HUES6 (cell line): Measurements from ENCODE around the gene TNFSF13.

Experiments
- H3K27ac ChIP-seq: 2 replicates; pipeline ENCODE4 v1.7.0; 2013; ENCODE audit warnings: low read depth, mild to moderate bottlenecking, low read length, inconsistent platforms
- H3K27me3 ChIP-seq: 2 replicates; pipeline ENCODE4 v1.6.1; 2013; ENCODE audit warnings: low read length; ENCODE audit not compliant: control insufficient read depth, insufficient read depth
- H3K36me3 ChIP-seq: 2 replicates; pipeline ENCODE4 v1.6.1; 2013; ENCODE audit warnings: low read length; ENCODE audit not compliant: control insufficient read depth, insufficient read depth
- H3K4me1 ChIP-seq: 2 replicates; pipeline ENCODE4 v1.6.1; 2013; ENCODE audit warnings: low read length; ENCODE audit not compliant: control insufficient read depth, insufficient read depth
- H3K4me3 ChIP-seq: 2 replicates; pipeline ENCODE4 v1.5.1; 2013; ENCODE audit warnings: low read depth, low read length
- H3K9ac ChIP-seq: one replicate; pipeline ENCODE4 v1.6.1; 2013; ENCODE audit warnings: mild to moderate bottlenecking, low read length
- H3K9me3 ChIP-seq: 2 replicates; pipeline ENCODE4 v1.6.1; 2013; ENCODE audit warnings: low read depth, low read length; ENCODE audit not compliant: control insufficient read depth, insufficient read depth

The TNFSF13 gene

DNA sequence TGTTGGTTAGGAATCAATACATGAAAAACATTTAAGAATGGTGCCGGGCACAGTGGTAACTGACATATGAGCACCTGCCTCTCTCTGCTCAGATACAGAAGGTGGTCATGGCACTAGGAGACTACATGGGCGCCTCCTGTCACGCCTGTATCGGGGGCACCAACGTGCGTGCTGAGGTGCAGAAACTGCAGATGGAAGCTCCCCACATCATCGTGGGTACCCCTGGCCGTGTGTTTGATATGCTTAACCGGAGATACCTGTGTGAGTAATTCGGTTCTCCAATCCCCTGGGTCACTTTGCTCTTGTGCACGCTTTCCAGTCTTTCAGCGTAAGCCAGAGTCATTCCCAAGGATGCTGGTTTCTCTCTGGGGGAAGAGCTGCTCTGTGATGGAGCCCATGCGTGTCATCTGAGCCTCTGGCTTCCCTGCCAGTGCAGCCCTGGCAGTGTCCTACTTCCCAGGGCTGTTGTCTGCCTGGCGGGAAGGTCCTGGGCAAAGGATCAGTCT is 17.9 kb downstream of the TNFSF13 start:
- H3K4me1 ChIP-seq = peaks cover 10% of the 10 kb centered on the region; the same call in 1 of the 2 replicates
- no peaks in the 10 kb centered on the region for H3K9me3 ChIP-seq
- no peak overlapping the region for H3K4me3 ChIP-seq
- no peak overlapping the region for H3K9ac ChIP-seq
- no peak overlapping the region for H3K27ac ChIP-seq
- H3K27me3 ChIP-seq = no peaks in the 10 kb centered on the region
- H3K36me3 ChIP-seq = peaks cover 70% of the 10 kb centered on the region

DNA sequence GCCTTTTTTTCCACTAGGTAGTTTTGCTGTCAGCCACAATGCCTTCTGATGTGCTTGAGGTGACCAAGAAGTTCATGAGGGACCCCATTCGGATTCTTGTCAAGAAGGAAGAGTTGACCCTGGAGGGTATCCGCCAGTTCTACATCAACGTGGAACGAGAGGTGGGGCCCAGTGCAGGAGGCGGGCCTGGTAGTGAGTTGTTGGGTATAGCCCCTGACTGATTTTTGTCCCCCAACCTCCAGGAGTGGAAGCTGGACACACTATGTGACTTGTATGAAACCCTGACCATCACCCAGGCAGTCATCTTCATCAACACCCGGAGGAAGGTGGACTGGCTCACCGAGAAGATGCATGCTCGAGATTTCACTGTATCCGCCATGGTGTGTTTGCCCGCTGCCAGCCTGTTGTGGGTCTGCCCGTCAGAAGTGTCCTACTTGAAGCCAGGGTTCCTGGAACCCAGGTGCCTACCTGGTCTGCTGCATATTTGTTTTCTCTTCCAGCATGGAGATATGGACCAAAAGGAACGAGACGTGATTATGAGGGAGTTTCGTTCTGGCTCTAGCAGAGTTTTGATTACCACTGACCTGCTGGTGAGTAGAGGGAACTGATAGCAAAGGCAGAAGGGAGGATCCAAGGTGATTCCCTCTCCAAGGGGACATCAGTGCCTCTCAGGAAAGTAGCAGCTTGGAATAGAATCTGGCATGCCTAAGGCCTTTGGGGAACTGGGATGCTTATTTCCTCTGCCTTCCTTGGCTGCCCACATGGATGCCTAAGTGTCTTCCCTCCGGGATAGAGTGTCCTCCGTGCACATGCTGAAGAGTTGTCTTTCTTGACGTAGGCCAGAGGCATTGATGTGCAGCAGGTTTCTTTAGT is 19.0 kb downstream of the TNFSF13 start:
- H3K9ac ChIP-seq = no peak overlapping the region
- no peak overlapping the region for H3K27ac ChIP-seq
- H3K36me3 ChIP-seq = peaks cover 70% of the 10 kb centered on the region
- no peaks in the 10 kb centered on the region for H3K27me3 ChIP-seq
- H3K9me3 ChIP-seq = no peaks in the 10 kb centered on the region
- H3K4me3 ChIP-seq = no peak overlapping the region
- peaks cover 16% of the 10 kb centered on the region for H3K4me1 ChIP-seq

DNA sequence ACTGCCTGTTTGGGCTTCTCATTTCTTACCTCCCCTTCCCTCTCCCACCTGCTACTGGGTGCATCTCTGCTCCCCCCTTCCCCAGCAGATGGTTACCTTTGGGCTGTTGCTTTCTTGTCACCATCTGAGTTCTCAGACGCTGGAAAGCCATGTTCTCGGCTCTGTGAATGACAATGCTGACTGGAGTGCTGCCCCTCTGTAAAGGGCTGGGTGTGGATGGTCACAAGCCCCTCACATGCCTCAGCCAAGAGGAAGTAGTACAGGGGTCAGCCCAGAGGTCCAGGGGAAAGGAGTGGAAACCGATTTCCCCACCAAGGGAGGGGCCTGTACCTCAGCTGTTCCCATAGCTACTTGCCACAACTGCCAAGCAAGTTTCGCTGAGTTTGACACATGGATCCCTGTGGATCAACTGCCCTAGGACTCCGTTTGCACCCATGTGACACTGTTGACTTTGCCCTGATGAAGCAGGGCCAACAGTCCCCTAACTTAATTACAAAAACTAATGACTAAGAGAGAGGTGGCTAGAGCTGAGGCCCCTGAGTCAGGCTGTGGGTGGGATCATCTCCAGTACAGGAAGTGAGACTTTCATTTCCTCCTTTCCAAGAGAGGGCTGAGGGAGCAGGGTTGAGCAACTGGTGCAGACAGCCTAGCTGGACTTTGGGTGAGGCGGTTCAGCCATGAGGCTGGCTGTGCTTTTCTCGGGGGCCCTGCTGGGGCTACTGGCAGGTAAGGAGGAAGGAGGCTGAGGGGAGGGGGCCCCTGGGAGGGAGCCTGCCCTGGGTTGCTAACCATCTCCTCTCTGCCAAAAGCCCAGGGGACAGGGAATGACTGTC is 20.7 kb downstream of the TNFSF13 start, which contains the start of gene CD68:
Gene CD68, plus strand, starts transcription at position 638 of the 833 bp plus-strand sequence. Its CDS starts 40 bp downstream, at position 678.
- H3K27ac ChIP-seq = no peak within 1 kb of the TSS
- H3K9ac ChIP-seq = no peak within 1 kb of the TSS
- H3K27me3 ChIP-seq = no peaks in the 10 kb centered on the region
- H3K4me3 ChIP-seq = no peak within 1 kb of the TSS
- peaks cover 57% of the 10 kb centered on the region for H3K36me3 ChIP-seq
- no peaks in the 10 kb centered on the region for H3K9me3 ChIP-seq
- peaks cover 25% of the 10 kb centered on the region for H3K4me1 ChIP-seq

DNA sequence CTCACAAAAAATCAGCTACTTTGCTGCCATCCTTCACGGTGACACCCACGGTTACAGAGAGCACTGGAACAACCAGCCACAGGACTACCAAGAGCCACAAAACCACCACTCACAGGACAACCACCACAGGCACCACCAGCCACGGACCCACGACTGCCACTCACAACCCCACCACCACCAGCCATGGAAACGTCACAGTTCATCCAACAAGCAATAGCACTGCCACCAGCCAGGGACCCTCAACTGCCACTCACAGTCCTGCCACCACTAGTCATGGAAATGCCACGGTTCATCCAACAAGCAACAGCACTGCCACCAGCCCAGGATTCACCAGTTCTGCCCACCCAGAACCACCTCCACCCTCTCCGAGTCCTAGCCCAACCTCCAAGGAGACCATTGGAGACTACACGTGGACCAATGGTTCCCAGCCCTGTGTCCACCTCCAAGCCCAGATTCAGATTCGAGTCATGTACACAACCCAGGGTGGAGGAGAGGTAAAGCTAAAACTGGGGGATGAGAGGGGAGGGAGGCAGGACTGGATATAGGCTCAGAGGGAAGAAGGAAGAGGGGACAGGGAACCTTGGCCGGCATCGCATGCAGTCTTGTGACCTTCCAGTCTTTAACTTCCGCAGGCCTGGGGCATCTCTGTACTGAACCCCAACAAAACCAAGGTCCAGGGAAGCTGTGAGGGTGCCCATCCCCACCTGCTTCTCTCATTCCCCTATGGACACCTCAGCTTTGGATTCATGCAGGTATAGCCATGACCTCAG is 21.5 kb downstream of the TNFSF13 start:
- no peak overlapping the region for H3K9ac ChIP-seq
- no peak overlapping the region for H3K27ac ChIP-seq
- H3K36me3 ChIP-seq = peaks cover 49% of the 10 kb centered on the region
- no peaks in the 10 kb centered on the region for H3K27me3 ChIP-seq
- peaks cover 19% of the 10 kb centered on the region for H3K4me1 ChIP-seq
- no peaks in the 10 kb centered on the region for H3K9me3 ChIP-seq
- no peak overlapping the region for H3K4me3 ChIP-seq

DNA sequence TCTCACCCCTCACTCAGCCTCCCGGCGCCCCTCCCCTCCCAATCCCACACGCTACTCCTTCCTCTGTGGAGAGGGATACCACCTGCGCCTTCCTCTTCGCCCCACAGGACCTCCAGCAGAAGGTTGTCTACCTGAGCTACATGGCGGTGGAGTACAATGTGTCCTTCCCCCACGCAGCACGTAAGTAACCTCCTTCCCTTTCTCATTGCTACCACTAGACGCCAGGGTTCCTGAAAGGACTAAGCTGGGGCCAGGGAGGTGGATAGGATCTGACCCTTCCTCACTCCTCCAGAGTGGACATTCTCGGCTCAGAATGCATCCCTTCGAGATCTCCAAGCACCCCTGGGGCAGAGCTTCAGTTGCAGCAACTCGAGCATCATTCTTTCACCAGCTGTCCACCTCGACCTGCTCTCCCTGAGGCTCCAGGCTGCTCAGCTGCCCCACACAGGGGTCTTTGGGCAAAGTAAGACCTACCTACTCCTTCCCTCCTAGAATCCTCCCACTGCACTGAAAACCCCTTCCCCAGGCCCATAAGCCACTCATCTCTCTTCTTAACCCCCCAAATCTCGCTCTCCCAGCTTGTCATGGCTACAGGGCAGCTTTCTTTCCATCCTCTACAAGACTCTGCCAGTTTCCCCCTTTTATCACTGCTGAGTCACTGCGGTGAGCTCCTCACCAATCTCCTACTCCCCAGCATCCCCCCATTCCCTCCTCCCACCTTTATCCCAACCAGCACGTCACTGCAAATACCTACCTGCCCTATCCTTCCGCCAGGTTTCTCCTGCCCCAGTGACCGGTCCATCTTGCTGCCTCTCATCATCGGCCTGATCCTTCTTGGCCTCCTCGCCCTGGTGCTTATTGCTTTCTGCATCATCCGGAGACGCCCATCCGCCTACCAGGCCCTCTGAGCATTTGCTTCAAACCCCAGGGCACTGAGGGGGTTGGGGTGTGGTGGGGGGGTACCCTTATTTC is 22.3 kb downstream of the TNFSF13 start:
- H3K9me3 ChIP-seq = no peaks in the 10 kb centered on the region
- H3K9ac ChIP-seq = no peak overlapping the region
- no peak overlapping the region for H3K27ac ChIP-seq
- no peaks in the 10 kb centered on the region for H3K27me3 ChIP-seq
- peaks cover 15% of the 10 kb centered on the region for H3K4me1 ChIP-seq
- H3K4me3 ChIP-seq = no peak overlapping the region
- H3K36me3 ChIP-seq = peaks cover 41% of the 10 kb centered on the region

DNA sequence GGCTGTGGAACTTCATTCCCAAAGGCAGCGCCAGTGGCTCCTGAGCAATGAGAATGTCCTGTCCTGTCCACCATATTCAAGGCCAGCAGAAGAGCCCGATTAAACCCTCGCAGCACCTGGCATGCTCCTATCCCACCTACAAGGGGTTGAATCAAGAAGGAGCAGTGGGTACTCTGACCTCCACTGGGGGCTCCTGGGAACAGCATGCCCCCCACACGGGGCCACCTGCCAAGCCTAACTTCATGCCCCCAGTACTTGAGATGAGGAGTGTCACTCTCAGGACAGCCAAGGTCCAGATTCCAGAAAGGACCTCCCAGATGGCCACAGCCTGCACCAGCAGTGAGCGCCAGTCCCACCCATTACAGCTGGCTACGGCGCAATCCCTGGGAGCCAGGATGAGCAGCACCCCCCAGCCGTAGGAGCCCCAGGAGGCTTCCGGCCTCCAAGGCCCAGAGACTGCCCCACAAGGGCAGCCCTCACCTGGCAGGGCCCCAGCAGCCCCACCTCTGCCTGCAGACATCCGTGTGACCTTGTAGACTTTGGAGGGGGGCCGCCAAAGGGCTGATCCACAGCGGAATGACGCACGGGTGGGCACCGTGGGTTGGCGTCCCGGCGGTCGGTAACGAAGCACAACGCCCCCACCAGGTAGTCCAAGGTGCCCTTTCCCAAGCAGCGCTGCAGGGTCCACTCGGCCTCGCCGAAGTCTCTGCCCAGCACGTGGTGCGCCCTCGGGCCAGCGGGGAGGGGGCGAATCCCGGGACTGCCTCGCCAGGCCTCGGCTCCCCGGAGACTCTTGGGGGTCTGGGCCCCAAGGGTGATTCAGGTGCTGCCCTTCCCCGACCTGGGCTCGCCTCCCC is 24.1 kb downstream of the TNFSF13 start:
- no peaks in the 10 kb centered on the region for H3K9me3 ChIP-seq
- peak overlapping the region; percentile 88 for H3K4me3 ChIP-seq
- peak overlapping the region; percentile 98 for H3K9ac ChIP-seq
- peaks cover 15% of the 10 kb centered on the region for H3K4me1 ChIP-seq
- H3K36me3 ChIP-seq = peaks cover 35% of the 10 kb centered on the region
- peak overlapping the region; percentile 99 for H3K27ac ChIP-seq
- no peaks in the 10 kb centered on the region for H3K27me3 ChIP-seq

DNA sequence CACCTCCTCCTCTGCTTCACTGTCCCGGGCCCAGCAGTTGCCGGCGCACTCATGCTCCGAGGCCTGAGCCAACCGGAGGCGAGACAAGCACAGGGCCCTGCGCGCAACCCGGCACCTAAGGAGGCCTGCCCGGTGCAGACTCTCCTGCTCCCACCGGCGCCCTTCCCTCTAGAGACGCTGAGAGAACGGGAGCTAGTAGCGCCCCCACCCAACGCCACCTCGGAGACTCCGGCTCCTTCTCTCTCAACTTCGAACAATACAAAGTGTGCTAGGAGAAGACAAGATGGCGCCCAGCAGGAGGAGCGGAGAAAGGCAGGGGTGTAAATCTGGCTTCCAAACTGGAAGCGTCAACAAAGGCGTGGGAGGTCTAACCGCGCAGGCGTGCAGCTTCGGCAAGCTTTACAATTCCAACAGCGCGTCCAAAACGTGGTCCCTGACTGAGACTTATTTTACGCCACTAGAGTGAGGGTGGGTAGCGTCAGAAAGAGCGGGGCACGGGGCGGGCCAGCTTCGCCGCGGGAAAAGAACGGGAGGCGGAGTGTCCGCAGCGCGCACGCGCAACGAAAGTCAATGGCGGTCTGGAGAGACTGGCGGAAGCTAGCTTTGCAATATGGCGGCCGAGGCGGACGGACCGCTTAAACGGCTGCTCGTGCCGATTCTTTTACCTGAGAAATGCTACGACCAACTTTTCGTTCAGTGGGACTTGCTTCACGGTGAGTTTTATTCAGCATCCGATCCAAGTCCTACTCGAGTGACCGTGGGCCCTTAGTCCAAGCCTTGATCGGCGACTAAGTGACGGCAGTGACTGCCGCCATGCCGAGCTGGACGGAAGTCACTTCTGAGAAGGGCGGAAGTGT is 24.9 kb downstream of the TNFSF13 start, which contains the start of gene MPDU1:
Gene MPDU1, plus strand, starts transcription at position 600 of the 857 bp plus-strand sequence. Its CDS starts 11 bp downstream, at position 611.
- H3K36me3 ChIP-seq = peaks cover 29% of the 10 kb centered on the region
- H3K4me1 ChIP-seq = peaks cover 23% of the 10 kb centered on the region
- H3K27me3 ChIP-seq = no peaks in the 10 kb centered on the region
- H3K27ac ChIP-seq = peak within 1 kb of the TSS; percentile 99
- no peaks in the 10 kb centered on the region for H3K9me3 ChIP-seq
- H3K9ac ChIP-seq = peak within 1 kb of the TSS; percentile 98
- H3K4me3 ChIP-seq = peak within 1 kb of the TSS; percentile 88

DNA sequence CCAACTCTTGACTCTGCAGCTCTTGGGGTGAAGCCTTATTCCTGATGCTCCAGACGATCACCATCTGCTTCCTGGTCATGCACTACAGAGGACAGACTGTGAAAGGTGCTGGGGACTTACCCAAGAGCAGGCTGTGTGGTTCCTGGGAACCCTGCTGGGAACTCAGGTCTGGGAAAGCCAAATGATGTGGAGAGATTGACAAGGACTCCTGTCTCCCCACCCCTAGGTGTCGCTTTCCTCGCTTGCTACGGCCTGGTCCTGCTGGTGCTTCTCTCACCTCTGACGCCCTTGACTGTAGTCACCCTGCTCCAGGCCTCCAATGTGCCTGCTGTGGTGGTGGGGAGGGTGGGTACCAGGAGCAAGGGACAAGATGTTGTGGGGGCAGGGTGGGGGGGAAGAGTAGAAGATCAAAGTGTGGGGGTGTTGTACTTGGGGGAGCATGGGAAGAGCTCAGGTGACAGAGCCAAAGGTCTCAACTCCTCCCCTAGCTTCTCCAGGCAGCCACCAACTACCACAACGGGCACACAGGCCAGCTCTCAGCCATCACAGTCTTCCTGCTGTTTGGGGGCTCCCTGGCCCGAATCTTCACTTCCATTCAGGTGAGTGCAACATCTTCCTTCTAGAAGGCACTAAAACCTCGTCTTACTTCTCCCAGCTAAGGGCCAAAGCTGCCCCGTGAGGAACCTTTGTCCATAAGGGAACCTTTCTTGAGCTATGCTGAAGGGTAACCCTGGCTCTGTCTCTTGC is 28.3 kb downstream of the TNFSF13 start:
- Histone ChIP-seq H3K9me3 (no peaks in the 10 kb centered on the region), H3K4me1 (peaks cover 41% of the 10 kb centered on the region), H3K27me3 (no peaks in the 10 kb centered on the region), H3K27ac (no peak overlapping the region), H3K9ac (no peak overlapping the region), H3K4me3 (no peak overlapping the region), H3K36me3 (peaks cover 21% of the 10 kb centered on the region)
